A549 (cell line): ENCODE results near the gene FBF1. TPM values are rescaled to one million over a fixed set of nuclear protein-coding genes. Genes with fewer than 3 reads are reported as not detected.

Experiments used
- ATAC-seq, 2 experiments: fragments of 200-7000 bp in 1 of 2; fragments of >200 bp in 1 of 2; cut with Nextera tagmentation in 1 of 2; cut with Tn5 transposase in 1 of 2; 3 replicates each; pipeline versions ENCODE4 v1.8.0 to v1.9.1; 2018 to 2020; ENCODE audit warnings: mild to moderate bottlenecking in 1 of 2, moderate library complexity in 1 of 2
- CTCF ChIA-PET: fragments of 300-600 bp; sonication (Branson Sonifier 250); formaldehyde crosslinking; extraction: SDS; loops from one replicate; lab custom pipeline; 2021; ENCODE audit warnings: antibody characterized with exemption, inconsistent platforms; lab: Yijun Ruan, JAX
- POLR2A ChIA-PET: fragments of 350-600 bp; formaldehyde crosslinking; extraction: SDS; loops from one replicate; lab custom pipeline; 2021; ENCODE audit warnings: antibody characterized with exemption, inconsistent platforms; lab: Yijun Ruan, JAX
- DNase-seq, 2 experiments: peaks; one replicate each; pipeline versions ENCODE4 v3.0.0 to v3.0.0-alpha.2; 2011 to 2016; ENCODE audit warnings: low read depth in 1 of 2, low spot score in 1 of 2
- FAIRE-seq: peaks from 2 replicates; lab custom pipeline; 2011; peaks lifted over from hg19 to GRCh38; lab: Jason Lieb, UNC
- H3K27ac ChIP-seq, 2 experiments: fragments of >200 bp; sonication (Bioruptor Twin); formaldehyde crosslinking; 3 replicates each; pipeline ENCODE4 v1.5.1; 2016 to 2017
- H3K4me1 ChIP-seq: fragments of >200 bp; sonication (Bioruptor Twin); formaldehyde crosslinking; 3 replicates; pipeline ENCODE4 v1.6.1; 2016
- H3K4me2 ChIP-seq: fragments of >200 bp; sonication (Bioruptor Twin); formaldehyde crosslinking; 3 replicates; pipeline ENCODE4 v1.6.1; 2016
- H3K4me3 ChIP-seq: fragments of >200 bp; sonication (Bioruptor Twin); formaldehyde crosslinking; 3 replicates; pipeline ENCODE4 v1.5.1; 2016
- H3K9me3 ChIP-seq: fragments of >200 bp; sonication (Bioruptor Twin); formaldehyde crosslinking; 3 replicates; pipeline ENCODE4 v1.6.1; 2016
- CEBPB ChIP-seq, 2 experiments: fragments of >200 bp in 1 of 2; sonication (Bioruptor Twin) in 1 of 2; formaldehyde crosslinking in 1 of 2; IDR thresholded peaks; 2 replicates each; pipeline ENCODE4 v1.6.1; 2012 to 2016
- EHMT2 ChIP-seq: fragments of 200-600 bp; sonication (generic); IDR thresholded peaks from 2 replicates; pipeline ENCODE4 v1.6.1; 2016; ENCODE audit warnings: antibody characterized with exemption, low read depth, mild to moderate bottlenecking, moderate library complexity
- EP300 ChIP-seq, 2 experiments: fragments of >200 bp; sonication (Bioruptor Twin); formaldehyde crosslinking; IDR thresholded peaks; 2 replicates in 1 of 2; 3 replicates in 1 of 2; pipeline ENCODE4 v1.6.1; 2016 to 2017
- FOSB ChIP-seq: fragments of 250-450 bp; sonication (Bioruptor Pico); IDR thresholded peaks from 2 replicates; pipeline ENCODE4 v1.5.0; 2020; ENCODE audit warnings: mild to moderate bottlenecking, moderate library complexity
- FOSL2 ChIP-seq, 2 experiments: fragments of 450-650 bp in 1 of 2; fragments of >200 bp in 1 of 2; sonication (Bioruptor Twin) in 1 of 2; formaldehyde crosslinking; IDR thresholded peaks; 2 replicates each; pipeline versions ENCODE4 v1.5.0 to v1.6.1; 2016 to 2020; ENCODE audit warnings: mild to moderate bottlenecking in 1 of 2, moderate library complexity in 1 of 2
- GATA3 ChIP-seq: IDR thresholded peaks from 2 replicates; pipeline ENCODE4 v1.6.1; 2012; ENCODE audit warnings: borderline replicate concordance
- HEYL ChIP-seq: fragments of 250-450 bp; sonication (Bioruptor Pico); IDR thresholded peaks from 2 replicates; pipeline ENCODE4 v1.8.0; 2021; ENCODE audit warnings: mild to moderate bottlenecking, moderate library complexity
- HOXA7 ChIP-seq: fragments of 250-450 bp; sonication (Bioruptor Pico); IDR thresholded peaks from 2 replicates; pipeline ENCODE4 v1.5.0; 2020; ENCODE audit warnings: mild to moderate bottlenecking, moderate library complexity
- HOXB13 ChIP-seq: fragments of 250-450 bp; sonication (Bioruptor Pico); IDR thresholded peaks from 2 replicates; pipeline ENCODE4 v1.5.0; 2020; ENCODE audit warnings: low read depth, mild to moderate bottlenecking, moderate library complexity
- HOXB5 ChIP-seq: fragments of 250-450 bp; sonication (Bioruptor Pico); IDR thresholded peaks from 2 replicates; pipeline ENCODE4 v1.5.0; 2020; ENCODE audit warnings: mild to moderate bottlenecking, moderate library complexity
- KDM5A ChIP-seq: fragments of 200-600 bp; sonication (generic); IDR thresholded peaks from 2 replicates; pipeline ENCODE4 v1.6.1; 2016; ENCODE audit warnings: antibody characterized with exemption, mild to moderate bottlenecking
- MAFK ChIP-seq: fragments of 450-650 bp; IDR thresholded peaks from 2 replicates; pipeline ENCODE4 v1.6.1; 2014; ENCODE audit not compliant: partially characterized antibody
- MAZ ChIP-seq: fragments of 150-350 bp; IDR thresholded peaks from 2 replicates; pipeline ENCODE4 v1.6.1; 2014; ENCODE audit warnings: antibody characterized with exemption, low read depth, low read length, borderline replicate concordance
- MYC ChIP-seq: IDR thresholded peaks from 2 replicates; pipeline ENCODE4 v1.6.1; 2012; ENCODE audit warnings: mild to moderate bottlenecking, inconsistent platforms, low read length, improper control_type of control experiment, borderline replicate concordance
- PHF8 ChIP-seq: fragments of 200-600 bp; sonication (generic); IDR thresholded peaks from 2 replicates; pipeline ENCODE4 v1.6.1; 2016; ENCODE audit warnings: low read depth, mild to moderate bottlenecking, antibody characterized with exemption, moderate library complexity, borderline replicate concordance
- POLR2A ChIP-seq: IDR thresholded peaks from 2 replicates; pipeline ENCODE4 v1.6.1; 2012; ENCODE audit warnings: mild to moderate bottlenecking, low read length
- RAD21 ChIP-seq, 2 experiments: fragments of >200 bp in 1 of 2; sonication (Bioruptor Twin) in 1 of 2; formaldehyde crosslinking in 1 of 2; IDR thresholded peaks in 1 of 2; conservative IDR thresholded peaks in 1 of 2; 2 replicates in 1 of 2; 3 replicates in 1 of 2; pipeline ENCODE4 v1.6.1; 2012 to 2018; ENCODE audit warnings: inconsistent platforms in 1 of 2
- RCOR1 ChIP-seq: fragments of 150-350 bp; IDR thresholded peaks from 2 replicates; pipeline ENCODE4 v1.6.1; 2014; ENCODE audit warnings: antibody characterized with exemption, low read length, low read depth
- RFX5 ChIP-seq: fragments of 450-650 bp; IDR thresholded peaks from 2 replicates; pipeline ENCODE4 v1.7.1; 2014; ENCODE audit warnings: antibody characterized with exemption, mild to moderate bottlenecking, moderate library complexity
- SMC3 ChIP-seq: fragments of >200 bp; sonication (Bioruptor Twin); formaldehyde crosslinking; IDR thresholded peaks from 3 replicates; pipeline ENCODE4 v1.6.1; 2018; ENCODE audit warnings: inconsistent platforms
- SREBF2 ChIP-seq: fragments of 450-650 bp; IDR thresholded peaks from 2 replicates; pipeline ENCODE4 v1.6.1; 2014; ENCODE audit warnings: mild to moderate bottlenecking, moderate library complexity
- TFCP2L1 ChIP-seq: fragments of 250-450 bp; sonication (Bioruptor Pico); IDR thresholded peaks from 2 replicates; pipeline ENCODE4 v1.5.0; 2021; ENCODE audit warnings: mild to moderate bottlenecking
- ZC3H11A ChIP-seq: fragments of 450-650 bp; IDR thresholded peaks from 2 replicates; pipeline ENCODE4 v1.6.1; 2014; ENCODE audit warnings: antibody characterized with exemption, mild to moderate bottlenecking
- ZNF302 ChIP-seq: fragments of 250-450 bp; sonication (Bioruptor Pico); IDR thresholded peaks from 2 replicates; pipeline ENCODE4 v1.9.0; 2021; ENCODE audit warnings: inconsistent platforms, mild to moderate bottlenecking, moderate library complexity
- ZSCAN20 ChIP-seq: fragments of 250-450 bp; sonication (Bioruptor Pico); IDR thresholded peaks from 2 replicates; pipeline ENCODE4 v1.8.0; 2022; ENCODE audit warnings: mild to moderate bottlenecking, moderate library complexity
- WGBS: methylation state at CpG from one replicate; pipeline ENCODE4 v1.1.6; 2017; ENCODE audit errors: missing lambda C conversion rate; 5-methylcytosine and 5-hydroxymethylcytosine counted together
- polyA plus RNA-seq, 4 experiments: library from polyadenylated mRNA; depleted of rRNA in 3 of 4; stranded (reverse); fragments of >200 nt; fragmentation: RNase III in 1 of 4; extraction: RNeasy Plus Mini Kit Qiagen cat#74134 plus additional on column Dnase treatment in 1 of 4; gene quantifications; 2 replicates in 3 of 4; 3 replicates in 1 of 4; pipeline ENCODE4 v1.2.3, GENCODE V29; 2011 to 2017
- TF ChIP-seq, protein P1 (sequence below): IDR thresholded peaks from 2 replicates; pipeline ENCODE4 v1.6.1; 2012
- TF ChIP-seq, protein P2 (sequence below): fragments of >200 bp; sonication (Bioruptor Twin); formaldehyde crosslinking; IDR thresholded peaks from 3 replicates; pipeline ENCODE4 v1.5.1; 2016
- TF ChIP-seq, protein P3 (sequence below): IDR thresholded peaks from 2 replicates; pipeline ENCODE4 v1.6.1; 2012; ENCODE audit warnings: low read depth, borderline replicate concordance
- TF ChIP-seq, protein P4 (sequence below): fragments of 150-350 bp; IDR thresholded peaks from 2 replicates; pipeline ENCODE4 v1.6.1; 2014; ENCODE audit warnings: low read depth, mild to moderate bottlenecking, low read length

The FBF1 gene
- polyA plus RNA-seq, 2 of the 4 experiments (the other 2 are of a cell fraction): 8.5 to 17.8 TPM

DNA sequence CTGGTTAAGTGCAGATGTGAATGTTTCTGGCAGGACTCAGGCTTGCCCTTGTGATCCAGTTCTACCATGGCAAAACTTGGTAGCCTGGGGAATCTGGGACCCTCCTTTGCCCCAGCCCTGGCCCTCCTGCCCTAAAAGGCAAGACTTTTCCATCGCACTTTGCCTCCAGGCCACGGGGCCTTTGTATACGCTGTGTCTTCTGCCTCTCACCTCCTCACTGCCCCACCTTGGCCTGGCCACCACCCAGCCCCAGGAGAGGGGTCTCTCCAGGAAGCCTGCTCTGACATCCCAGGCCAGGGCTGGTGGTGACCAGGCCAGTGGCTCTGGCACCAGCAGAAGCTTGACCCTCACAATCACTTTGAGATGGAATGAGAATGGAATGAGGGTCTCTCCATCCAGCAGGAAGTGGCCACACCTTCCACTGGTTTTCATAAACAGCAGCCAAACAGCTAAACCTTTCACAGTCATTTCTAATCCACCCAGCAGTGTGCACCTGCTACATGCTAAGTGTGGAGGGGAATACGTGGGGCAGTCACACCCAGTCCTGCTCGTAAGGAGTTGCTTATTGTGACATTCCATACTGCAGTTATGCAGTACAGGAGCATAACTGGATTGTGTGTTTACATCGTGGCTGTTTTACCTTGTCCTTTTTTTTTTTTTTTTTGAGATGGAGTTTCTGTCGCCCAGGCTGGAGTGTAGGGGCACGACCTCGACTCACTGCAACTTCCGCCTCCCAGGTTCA lies 34.5 kb downstream of the FBF1 start (continued):
- TF ChIP-seq EP300 (IDR thresholded peaks at IDR 0.05) (no peak), SREBF2 (no peak), HOXA7 (CRISPR knock-in tag) (no peak), RAD21 (conservative IDR thresholded peaks at IDR 0.05 in 1 of 2, IDR thresholded peaks at IDR 0.05 in 1 of 2) (no peak), HOXB13 (no peak)
- TF ChIP-seq, protein P1, sequence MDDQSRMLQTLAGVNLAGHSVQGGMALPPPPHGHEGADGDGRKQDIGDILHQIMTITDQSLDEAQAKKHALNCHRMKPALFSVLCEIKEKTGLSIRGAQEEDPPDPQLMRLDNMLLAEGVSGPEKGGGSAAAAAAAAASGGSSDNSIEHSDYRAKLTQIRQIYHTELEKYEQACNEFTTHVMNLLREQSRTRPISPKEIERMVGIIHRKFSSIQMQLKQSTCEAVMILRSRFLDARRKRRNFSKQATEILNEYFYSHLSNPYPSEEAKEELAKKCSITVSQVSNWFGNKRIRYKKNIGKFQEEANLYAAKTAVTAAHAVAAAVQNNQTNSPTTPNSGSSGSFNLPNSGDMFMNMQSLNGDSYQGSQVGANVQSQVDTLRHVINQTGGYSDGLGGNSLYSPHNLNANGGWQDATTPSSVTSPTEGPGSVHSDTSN: no peak

DNA sequence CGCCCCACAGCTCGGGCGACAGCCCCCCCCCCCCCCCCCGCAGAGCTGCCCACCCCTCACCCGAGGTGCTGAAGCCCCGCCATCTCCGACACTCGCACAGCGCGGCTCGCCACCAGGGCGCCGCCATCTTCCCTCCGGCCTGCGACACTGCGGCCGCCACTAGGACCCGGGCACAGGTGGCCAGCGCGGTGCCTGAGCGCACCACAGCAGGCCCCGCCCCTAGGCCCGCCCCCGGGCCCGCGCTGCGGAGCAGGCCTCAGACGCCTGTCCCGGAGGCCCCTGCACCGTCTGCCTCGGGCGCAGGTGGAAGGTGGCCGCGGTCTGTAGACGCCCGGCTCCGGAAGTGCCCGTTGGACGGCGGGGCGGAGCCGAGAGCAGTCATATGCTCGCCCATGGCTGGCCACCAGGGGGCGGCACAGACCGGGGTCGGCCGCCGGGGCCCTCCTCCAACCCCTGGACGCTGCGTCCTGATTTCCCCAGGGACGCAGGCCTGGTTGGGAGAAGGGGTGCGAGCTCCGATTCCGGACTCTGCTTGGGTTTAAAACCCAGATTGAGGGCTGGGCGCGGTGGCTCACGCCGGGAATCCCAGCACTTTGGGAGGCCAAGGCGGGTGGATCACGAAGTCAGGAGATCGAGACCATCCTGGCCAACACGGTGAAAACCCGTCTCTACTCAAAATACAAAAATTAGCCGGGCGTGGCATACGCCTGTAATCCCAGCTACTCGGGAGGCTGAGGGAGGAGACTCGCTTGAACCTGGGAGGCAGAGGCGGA lies 35.9 kb downstream of the FBF1 start, which contains the start of gene MRPL38:
MRPL38 (minus strand) TSS at position 136 of the 773 bp plus-strand sequence; CDS start at position 127, 9 bp downstream.
- DNase-seq (peak; percentile 97 to 98), FAIRE-seq (peak; percentile 67), ATAC-seq (peak; percentile 96 to 97)
- WGBS: 2% methylated on average over 50 of the region's 69 CpGs
- peak within 1 kb of the TSS; percentile 87 for H3K4me3 ChIP-seq
- CTCF ChIA-PET: interaction anchor here (0.5 to 22.8 kb wide), 50 partner anchors 11 to 864 kb away, joined by 3 to 513 read pairs (median 5); partner anchors contain the start of genes ACOX1, CDK3, TEN1 and TRIM47
- POLR2A ChIA-PET: interaction anchor here (0.5 to 3.2 kb wide), 17 partner anchors 8 to 918 kb away, joined by 3 to 18 read pairs (median 4); partner anchors contain the start of genes ACOX1, CDR2L, FBF1 and FOXJ1
- peak within 1 kb of the TSS; percentile 86 to 93 for H3K27ac ChIP-seq
- no peaks in the 10 kb centered on the region for H3K9me3 ChIP-seq
- peaks cover 22% of the 10 kb centered on the region for H3K4me1 ChIP-seq
- H3K4me2 ChIP-seq: peak within 1 kb of the TSS; percentile 96
- no peak for TF ChIP-seq SREBF2
- peak; percentile 63 for TF ChIP-seq KDM5A
- peak; percentile 92 for TF ChIP-seq POLR2A
- TF ChIP-seq EHMT2: no peak
- TF ChIP-seq ZC3H11A: no peak
- TF ChIP-seq MYC: peak; percentile 89
- TF ChIP-seq SMC3: peak; percentile 94
- TF ChIP-seq ZNF302 (CRISPR knock-in tag): no peak
- TF ChIP-seq HEYL (CRISPR knock-in tag): no peak
- 0 out of 2 replicates have a peak, but pooled peaks have one; percentile 66 for TF ChIP-seq FOSB (CRISPR knock-in tag)
- peak; percentile 90 to 98 for TF ChIP-seq RAD21 (conservative IDR thresholded peaks at IDR 0.05 in 1 of 2, IDR thresholded peaks at IDR 0.05 in 1 of 2)
- TF ChIP-seq CEBPB (IDR thresholded peaks at IDR 0.05): peak in 1 of 2 experiments; percentile 30; a peak in 1 of 4 replicates
- TF ChIP-seq HOXB5: no peak
- peak; percentile 50; the same call in 1 of the 2 replicates for TF ChIP-seq RFX5
- TF ChIP-seq GATA3: peak; percentile 34
- no peak for TF ChIP-seq HOXB13
- no peak for TF ChIP-seq FOSL2 (IDR thresholded peaks at IDR 0.05)
- TF ChIP-seq FOSL2 (CRISPR knock-in tag; IDR thresholded peaks at IDR 0.05): peak; percentile 61
- no peak for TF ChIP-seq MAFK
- 0 out of 2 replicates have a peak, but pooled peaks have one; percentile 67 for TF ChIP-seq RCOR1
- TF ChIP-seq, protein P1: peak; percentile 34; the same call in 1 of the 2 replicates
- TF ChIP-seq MAZ: peak; percentile 23; the same call in 1 of the 2 replicates
- TF ChIP-seq, protein P2, sequence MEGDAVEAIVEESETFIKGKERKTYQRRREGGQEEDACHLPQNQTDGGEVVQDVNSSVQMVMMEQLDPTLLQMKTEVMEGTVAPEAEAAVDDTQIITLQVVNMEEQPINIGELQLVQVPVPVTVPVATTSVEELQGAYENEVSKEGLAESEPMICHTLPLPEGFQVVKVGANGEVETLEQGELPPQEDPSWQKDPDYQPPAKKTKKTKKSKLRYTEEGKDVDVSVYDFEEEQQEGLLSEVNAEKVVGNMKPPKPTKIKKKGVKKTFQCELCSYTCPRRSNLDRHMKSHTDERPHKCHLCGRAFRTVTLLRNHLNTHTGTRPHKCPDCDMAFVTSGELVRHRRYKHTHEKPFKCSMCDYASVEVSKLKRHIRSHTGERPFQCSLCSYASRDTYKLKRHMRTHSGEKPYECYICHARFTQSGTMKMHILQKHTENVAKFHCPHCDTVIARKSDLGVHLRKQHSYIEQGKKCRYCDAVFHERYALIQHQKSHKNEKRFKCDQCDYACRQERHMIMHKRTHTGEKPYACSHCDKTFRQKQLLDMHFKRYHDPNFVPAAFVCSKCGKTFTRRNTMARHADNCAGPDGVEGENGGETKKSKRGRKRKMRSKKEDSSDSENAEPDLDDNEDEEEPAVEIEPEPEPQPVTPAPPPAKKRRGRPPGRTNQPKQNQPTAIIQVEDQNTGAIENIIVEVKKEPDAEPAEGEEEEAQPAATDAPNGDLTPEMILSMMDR: peak; percentile 99
- TF ChIP-seq TFCP2L1 (CRISPR knock-in tag): peak; percentile 31; the same call in 1 of the 2 replicates
- TF ChIP-seq, protein P3, sequence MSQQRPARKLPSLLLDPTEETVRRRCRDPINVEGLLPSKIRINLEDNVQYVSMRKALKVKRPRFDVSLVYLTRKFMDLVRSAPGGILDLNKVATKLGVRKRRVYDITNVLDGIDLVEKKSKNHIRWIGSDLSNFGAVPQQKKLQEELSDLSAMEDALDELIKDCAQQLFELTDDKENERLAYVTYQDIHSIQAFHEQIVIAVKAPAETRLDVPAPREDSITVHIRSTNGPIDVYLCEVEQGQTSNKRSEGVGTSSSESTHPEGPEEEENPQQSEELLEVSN: peak; percentile 63; the same call in 1 of the 2 replicates
- TF ChIP-seq, protein P4, sequence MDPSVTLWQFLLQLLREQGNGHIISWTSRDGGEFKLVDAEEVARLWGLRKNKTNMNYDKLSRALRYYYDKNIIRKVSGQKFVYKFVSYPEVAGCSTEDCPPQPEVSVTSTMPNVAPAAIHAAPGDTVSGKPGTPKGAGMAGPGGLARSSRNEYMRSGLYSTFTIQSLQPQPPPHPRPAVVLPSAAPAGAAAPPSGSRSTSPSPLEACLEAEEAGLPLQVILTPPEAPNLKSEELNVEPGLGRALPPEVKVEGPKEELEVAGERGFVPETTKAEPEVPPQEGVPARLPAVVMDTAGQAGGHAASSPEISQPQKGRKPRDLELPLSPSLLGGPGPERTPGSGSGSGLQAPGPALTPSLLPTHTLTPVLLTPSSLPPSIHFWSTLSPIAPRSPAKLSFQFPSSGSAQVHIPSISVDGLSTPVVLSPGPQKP: peak; percentile 57; the same call in 1 of the 2 replicates
- TF ChIP-seq ZSCAN20 (CRISPR knock-in tag): no peak
- peak; percentile 84 for TF ChIP-seq PHF8
